GM15510 (cell line): ENCODE data around the gene FGF12.

ENCODE experiments used
- POLR2A ChIP-seq: IDR thresholded peaks from 3 replicates; pipeline ENCODE4 v1.6.1; 2011; ENCODE audit warnings: borderline replicate concordance; ENCODE audit not compliant: insufficient read length; ENCODE audit errors: extremely low read depth

Gene FGF12

DNA sequence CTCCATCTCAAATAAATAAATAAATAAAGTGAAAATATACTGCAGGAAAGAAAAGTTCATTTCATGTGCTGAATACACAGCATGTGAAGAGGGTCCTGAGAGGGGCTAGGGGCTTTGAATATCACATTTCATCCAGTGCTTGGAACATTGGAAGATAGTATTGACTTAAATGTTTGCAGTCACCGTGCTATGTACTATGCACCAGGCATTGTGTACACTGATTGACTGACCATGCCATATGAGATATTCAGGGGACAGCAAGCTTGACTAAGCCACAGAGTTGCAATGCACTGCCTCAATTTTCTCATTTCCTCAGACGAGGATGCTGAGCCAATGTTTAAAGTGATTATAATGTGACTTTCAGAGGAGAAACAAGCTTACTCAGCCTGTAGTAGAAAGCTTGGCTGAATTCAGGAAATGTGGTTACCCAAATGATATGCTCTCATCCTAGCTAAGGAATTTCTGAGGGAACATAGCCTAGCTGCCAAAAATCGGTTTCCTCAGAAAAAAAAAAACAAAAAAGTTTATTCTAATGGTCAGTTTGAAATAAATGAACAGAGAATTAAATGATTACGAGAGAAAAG, 557.9 kb downstream of the FGF12 start:
- TF ChIP-seq POLR2A, result no peak

DNA sequence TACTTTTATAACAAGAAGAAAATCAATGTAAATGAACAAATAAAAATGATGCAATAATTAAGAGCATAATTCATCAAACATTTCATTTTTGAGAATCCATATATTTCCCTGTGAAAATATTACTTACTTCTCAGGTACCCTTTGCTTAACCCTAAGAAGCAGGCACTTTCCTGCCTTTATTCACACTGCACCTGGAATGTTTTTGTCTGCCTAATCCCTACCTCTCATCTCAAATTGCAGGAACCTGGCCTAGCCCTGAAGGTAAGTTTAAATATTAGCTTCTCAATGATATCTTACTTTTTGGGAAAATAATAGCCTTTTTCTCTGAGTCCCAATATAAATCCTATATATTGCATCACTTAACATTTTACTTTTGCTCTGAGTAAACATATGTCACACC, 559.1 kb downstream of the FGF12 start:
- TF ChIP-seq POLR2A, result no peak

DNA sequence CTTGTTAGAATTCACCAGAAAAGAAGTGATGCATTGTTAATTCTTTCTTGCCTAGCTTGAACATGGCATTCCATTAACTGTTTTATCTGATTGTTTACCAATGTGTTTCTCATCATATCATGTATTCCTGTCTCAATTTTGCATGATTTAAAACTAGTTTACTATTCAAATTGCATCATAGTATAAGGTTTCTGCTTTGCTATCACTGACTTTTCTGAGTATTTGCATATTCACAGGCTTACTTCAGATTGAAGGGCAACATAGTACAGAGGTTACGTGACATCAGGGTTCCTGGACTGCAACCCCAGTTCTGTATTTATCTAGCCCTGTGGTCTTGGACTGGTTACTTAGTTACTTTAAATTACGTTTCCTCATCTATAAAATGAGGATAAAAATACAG, 561.8 kb downstream of the FGF12 start:
- no peak for TF ChIP-seq POLR2A

DNA sequence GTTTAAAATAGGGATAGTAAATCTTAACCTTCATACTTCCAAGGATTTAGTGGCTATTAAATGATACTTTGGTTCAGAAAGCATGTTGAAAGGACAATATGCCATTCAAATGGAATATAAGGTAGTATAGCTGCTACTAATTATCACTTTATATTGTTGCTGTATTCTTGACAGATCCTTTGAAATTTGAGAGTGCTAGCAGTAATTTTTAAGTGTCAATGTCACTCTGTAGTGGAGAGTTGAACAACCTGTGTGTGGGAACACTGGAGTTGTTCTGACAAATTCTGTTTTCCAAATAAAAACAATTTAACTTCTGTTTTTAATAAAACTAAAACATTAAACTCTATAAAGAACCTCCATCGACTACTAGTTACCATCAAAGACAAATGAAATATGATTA, 565.7 kb downstream of the FGF12 start:
- no peak for TF ChIP-seq POLR2A

DNA sequence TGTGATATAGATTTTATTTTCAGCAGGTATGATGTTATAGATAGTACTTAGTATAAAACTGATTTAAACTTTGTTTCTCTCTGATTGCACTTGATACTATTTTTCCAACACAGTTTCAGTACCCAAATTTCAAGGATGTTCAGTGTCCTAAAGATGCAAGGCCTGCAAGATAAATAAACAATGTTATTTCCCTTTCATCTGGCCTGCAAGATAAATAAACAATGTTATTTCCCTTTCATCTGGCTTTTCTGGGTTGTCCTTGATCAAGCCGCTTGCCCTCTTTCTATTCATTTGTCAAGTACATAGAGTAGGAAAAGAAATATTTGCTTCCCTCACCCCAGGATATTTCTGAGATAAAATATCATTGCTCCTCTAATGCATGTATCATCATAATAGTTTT, 571.0 kb downstream of the FGF12 start:
- no peak for TF ChIP-seq POLR2A

DNA sequence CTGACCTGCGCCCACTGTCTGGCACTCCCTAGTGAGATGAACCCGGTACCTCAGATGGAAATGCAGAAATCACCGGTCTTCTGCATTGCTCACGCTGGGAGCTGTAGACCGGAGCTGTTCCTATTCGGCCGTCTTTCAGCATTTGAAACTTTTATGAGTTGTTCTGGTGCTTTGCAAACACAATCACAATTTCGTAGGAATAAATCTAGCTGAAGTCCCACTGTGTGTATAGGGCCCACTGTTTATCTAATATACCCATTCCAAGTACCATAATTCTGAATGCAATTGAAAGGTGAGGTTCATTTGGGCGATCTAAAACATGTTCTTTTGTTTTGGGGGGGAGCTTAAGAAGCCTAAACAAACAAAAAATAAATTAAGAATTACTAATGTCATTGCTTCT, 572.1 kb downstream of the FGF12 start:
- TF ChIP-seq POLR2A, result no peak

DNA sequence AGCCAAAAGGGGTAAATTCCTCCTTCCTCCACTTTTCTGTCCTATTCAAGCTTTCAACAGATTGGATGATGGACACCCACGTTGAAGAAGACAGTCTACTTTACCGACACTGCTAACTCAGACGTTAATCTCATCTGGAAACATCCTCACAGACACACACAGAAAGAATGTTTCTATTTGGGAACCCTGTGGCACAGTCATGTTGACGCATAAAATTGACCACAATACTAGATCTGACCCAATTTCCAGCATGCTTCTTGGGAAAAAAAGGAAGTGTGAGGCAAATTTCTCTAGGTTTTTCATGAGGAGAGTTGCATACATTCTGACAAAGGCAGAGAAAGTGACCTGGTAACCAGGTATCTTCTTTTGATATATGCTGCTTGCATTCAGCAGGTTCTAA, 594.1 kb downstream of the FGF12 start:
- no peak for TF ChIP-seq POLR2A

DNA sequence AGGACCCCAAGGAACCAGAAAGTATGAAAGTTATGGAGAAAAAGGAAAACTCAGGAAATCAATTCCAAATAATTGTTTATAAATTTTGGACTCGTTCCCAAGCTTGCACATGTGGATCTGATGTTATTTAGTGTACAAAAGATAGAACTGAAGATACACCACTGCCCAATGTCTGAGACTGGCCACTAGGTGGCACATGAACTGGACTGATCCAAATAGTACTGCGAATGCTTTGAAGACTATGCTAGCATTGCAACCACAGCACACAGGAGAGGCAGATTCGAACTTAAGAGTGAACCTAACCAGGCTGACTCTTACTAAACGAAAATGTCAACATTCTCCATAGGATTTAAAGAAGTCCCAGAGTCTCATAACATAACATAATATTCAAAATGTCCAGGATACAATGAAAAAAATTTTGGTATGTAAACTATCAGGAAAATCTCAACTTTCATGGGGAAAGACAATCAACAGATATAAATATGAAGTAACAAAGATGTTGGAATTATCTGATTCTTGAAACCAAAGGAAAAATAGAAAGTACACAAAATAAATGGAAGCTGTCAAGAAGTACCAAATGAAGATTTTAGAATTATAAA, 596.7 kb downstream of the FGF12 start:
- no peak for TF ChIP-seq POLR2A

DNA sequence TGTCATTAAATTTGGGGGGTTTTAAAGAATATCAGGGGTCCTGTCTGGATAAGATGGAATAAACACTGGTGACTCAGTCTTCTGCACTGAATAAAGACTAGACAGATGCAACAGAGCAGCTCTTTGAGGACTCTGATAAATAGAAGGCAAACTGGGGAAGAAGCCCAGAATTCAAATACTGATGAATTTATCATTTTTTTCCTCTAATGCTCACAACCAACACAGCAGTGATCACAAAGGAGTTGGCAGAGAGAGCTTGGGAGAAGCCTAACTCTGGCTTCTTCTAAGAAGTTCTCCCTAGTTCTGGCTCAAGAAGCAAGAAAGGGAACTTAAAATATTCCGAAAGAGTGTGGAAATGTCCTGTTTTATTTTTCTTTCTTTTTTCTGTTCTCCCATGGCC, 597.8 kb downstream of the FGF12 start:
- TF ChIP-seq POLR2A, result no peak

DNA sequence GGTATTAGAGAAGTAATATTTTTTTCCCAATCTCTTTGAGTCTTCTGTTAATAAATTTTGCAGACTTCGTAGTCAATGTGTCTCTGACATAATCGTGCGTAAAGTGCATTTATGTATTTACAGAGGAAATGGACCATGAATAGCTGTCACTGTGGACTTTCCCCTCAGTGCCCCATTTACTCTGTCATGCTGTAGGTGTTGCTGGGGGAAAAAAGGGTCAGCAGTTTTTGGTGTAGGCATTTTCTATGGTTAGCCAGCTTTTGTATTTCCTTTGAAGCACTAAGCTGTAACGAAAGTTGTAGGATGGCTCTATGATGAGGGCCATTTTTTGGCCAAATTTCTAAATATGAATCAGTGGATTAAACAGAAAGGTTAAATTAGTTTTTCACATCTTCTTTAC, 598.4 kb downstream of the FGF12 start:
- TF ChIP-seq POLR2A, result no peak

DNA sequence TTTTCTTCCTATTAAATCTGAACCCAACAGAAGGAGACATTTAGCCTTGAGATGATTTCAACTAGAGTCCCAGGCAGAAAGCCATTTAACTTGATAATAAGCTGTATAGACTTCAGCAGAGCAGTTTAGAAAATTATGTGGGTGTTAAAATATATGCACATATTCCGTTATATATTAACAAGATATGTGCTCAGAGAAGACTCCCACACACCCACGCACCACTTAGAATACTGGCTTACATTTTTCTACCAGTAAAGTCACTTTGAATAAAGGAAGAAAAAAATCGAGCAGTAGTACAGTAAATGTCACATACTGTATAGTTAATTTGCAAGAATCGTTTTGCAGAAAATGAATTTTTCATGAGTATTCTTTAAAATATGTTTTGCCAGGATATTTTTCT, 599.3 kb downstream of the FGF12 start:
- TF ChIP-seq POLR2A, result no peak

DNA sequence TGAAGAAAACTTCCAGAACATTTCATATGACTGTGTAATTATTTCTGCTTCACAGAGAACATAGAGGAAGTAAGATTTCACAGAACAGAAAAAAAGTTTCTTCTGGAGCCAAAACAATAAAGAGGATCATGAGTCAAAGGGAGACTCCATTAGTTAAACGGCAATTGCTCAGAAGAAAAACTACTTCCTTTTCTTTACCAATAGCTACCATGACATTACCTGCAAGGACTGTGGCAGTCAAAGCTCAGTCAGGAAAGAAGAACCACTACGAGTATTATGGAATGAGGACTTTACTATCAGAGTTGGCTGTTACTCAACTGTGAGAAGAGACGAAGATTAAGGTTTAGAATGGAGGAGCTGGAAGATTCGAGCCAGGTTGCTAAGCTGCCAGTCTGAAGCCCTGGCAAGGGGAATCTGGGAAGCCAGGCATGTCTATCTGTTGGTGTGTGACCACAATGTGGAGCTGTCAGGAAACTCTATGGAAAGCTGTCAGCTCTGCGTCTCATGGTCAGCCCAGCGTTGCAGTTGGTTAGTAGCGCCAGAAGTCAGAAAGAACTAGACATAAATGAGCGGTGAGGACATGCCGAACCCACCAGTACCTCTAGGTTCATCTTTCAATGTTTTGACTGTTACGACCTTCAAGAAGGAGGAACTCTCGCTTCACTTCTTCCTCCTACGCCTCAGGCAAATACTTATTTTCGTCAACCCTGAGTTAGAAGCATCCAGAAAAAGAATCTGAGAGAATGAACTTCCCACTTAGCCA, 604.3 kb downstream of the FGF12 start:
- no peak for TF ChIP-seq POLR2A

DNA sequence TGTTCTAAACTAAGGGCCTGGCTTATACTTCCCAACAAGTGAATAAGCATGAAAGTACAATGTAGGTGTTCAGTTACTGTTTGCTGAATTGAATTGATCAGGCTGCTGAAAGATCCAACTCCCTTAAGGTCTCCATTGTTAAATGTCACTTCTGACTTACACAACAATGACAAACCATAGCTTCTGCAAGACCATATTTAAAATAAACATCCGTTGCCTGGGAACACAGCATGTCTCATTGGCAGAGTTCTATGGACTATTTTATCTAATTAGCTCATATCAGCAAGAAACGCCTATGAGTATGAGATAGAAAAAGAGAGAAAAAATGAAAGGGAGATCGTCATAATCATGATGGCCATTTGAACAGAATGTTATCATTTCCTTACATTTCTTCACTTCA, 605.4 kb downstream of the FGF12 start:
- TF ChIP-seq POLR2A, result no peak

DNA sequence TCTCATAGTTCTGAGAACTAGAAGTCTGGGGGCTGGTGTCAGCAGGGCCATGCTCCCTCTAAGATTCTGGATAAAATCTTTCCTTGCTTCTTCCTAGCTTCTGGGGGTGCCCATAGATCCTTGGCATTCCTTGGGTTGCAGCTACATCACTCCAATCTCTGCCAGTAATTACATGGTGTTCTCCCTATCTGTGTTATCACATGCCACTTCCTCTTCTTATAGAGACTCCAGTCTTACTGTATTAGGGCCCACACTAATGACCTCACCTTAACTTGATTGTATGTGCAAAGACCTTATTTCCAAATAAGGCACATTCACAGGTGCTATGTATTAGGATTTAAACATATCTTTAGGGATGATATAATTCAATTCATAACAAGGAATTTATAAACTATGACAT, 618.5 kb downstream of the FGF12 start:
- no peak for TF ChIP-seq POLR2A

DNA sequence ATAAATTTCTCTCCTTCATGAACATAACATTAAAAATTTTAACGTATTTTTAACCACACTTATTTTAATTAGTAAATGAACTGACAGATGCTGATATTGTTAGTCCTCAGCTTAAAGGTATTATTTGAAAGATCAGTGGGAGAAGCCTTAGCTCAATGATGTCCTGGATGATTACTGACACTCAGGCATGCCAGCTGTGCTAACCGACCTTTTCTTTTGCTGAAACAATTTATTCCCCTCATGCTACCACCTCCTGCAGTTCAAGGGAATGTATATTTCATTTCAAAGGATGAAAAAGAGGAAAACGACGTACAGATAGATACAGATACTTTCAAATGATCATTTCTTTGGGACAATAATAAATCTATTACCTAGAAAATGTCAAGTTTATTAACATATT, 620.8 kb downstream of the FGF12 start:
- TF ChIP-seq POLR2A, result no peak

DNA sequence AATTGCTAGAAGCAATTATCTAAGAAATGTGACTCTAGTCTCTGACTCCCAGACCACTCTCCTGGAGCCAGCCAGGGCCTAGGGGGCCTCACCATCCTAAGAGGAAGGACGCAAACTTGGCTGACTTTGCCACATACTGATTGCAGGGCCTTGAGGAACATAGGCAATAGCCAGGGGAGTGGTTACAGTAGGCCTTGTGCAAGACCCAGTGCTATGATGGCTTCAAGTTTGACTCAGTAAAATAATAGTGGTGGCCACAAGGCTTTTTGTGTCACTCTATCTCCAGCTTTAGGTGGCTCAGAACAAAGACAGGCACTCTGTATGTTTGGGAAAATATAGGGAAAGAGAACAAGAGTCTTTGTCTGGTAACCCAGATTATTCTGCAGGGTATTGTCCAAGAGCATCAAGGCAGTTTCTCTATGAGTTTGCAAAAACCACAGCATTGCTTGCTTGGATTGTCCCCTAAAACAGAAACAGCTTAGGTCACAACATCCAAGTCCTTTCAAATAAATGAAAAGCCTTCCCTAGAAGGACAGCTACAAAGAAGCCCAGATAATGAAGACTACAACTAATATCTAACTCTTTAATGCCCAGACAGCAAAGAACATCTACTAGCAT, 634.8 kb downstream of the FGF12 start:
- no peak for TF ChIP-seq POLR2A
